Measurements from ENCODE around the gene SSBP3.

Gene SSBP3

DNA sequence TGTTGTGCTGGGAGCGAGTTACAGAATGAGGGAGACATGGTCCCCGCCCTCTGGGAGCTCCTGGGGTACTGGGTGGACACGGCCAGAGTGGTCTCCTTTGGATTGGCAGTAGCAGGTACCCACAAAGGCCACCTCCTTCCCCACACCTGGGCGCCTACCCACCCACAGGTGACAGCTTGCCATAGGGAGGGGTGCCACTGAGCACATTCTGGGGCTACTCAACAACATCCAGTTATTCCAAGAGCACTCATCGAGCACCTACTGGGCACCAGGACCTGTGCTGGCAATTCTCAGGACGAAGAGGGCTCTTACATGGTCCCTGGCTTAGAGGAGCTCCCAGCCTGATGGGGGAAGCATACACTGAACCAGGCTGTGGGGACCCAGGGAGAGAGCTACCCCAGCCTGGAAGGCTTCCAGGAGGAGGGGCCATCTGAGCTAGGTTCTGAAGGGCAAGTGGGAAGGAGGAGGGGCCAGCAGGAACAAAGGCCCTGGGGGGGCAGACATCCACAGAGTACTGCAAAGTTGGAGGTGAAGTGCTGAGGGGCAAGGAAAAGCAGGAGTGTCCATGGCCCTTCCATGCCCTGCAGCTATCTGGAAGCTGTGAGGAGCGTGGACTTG, 184.2 kb downstream of the SSBP3 start:
- peak overlapping the region in 1 of 2 donors; percentile 63 for H3K27ac ChIP-seq
- H3K27me3 ChIP-seq = no peaks in the 10 kb centered on the region
- intact Hi-C loops (cut with DNase I; ENCODE audit: low total_unique reads) = loop anchor here (10.0 kb wide), 1 partner anchor 263 kb away; no protein-coding TSS in a partner anchor
- DNase-seq = no peak
- H3K36me3 ChIP-seq = peaks cover 18 to 71% (median 19%) of the 10 kb centered on the region in 3 donors
- H3K9me3 ChIP-seq = no peaks in the 10 kb centered on the region
- no peak overlapping the region for H3K4me3 ChIP-seq
- peaks cover 0 to 32% (median 18%) of the 10 kb centered on the region in 4 donors for H3K4me1 ChIP-seq
- TF ChIP-seq, protein P1, sequence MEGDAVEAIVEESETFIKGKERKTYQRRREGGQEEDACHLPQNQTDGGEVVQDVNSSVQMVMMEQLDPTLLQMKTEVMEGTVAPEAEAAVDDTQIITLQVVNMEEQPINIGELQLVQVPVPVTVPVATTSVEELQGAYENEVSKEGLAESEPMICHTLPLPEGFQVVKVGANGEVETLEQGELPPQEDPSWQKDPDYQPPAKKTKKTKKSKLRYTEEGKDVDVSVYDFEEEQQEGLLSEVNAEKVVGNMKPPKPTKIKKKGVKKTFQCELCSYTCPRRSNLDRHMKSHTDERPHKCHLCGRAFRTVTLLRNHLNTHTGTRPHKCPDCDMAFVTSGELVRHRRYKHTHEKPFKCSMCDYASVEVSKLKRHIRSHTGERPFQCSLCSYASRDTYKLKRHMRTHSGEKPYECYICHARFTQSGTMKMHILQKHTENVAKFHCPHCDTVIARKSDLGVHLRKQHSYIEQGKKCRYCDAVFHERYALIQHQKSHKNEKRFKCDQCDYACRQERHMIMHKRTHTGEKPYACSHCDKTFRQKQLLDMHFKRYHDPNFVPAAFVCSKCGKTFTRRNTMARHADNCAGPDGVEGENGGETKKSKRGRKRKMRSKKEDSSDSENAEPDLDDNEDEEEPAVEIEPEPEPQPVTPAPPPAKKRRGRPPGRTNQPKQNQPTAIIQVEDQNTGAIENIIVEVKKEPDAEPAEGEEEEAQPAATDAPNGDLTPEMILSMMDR (IDR thresholded peaks at IDR 0.05) = no peak

DNA sequence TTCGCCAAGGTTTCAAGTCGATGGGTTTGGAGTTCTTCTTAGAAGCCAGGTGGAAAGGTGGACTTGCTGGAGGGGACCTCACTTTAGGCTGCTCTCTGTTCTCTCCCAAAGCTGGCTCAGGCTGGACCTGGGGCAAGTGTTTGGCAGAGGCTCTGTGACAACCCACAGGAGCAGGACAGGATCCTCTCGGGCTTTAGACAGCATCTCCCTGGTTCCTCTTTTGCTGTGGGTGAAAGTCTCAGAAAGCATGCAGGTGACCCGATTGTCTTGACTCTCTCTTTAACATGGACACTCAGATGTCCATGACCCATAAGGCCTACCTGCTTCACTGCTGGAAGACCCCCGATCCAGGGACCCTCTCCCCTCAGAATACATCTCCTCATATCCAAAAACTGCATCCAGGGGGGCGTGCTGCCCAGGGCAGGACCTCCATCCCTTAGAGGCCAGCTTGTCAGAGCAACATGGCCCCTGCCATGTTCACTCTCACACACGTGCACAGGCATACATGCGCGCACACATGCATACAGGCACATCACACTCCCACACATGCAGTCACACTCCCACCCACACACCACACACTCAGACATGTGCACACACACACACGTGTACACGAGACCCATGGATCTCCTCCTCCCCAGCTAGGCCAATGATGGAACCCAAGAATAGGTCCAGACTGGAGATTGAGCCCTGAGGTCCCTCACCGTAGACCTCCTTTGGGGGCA, 184.9 kb downstream of the SSBP3 start:
- Histone ChIP-seq H3K9me3 (no peaks in the 10 kb centered on the region), H3K4me1 (peaks cover 0 to 30% (median 18%) of the 10 kb centered on the region in 4 donors), H3K27me3 (no peaks in the 10 kb centered on the region), H3K27ac (peak overlapping the region; percentile 25 to 63), H3K36me3 (peaks cover 25 to 78% (median 26%) of the 10 kb centered on the region in 3 donors), H3K4me3 (no peak overlapping the region)
- DNase-seq = no peak
- TF ChIP-seq, protein P1 (IDR thresholded peaks at IDR 0.05) = no peak
- intact Hi-C loops (cut with DNase I; ENCODE audit: low total_unique reads) = loop anchor here (10.0 kb wide), 1 partner anchor 264 kb away; no protein-coding TSS in a partner anchor

DNA sequence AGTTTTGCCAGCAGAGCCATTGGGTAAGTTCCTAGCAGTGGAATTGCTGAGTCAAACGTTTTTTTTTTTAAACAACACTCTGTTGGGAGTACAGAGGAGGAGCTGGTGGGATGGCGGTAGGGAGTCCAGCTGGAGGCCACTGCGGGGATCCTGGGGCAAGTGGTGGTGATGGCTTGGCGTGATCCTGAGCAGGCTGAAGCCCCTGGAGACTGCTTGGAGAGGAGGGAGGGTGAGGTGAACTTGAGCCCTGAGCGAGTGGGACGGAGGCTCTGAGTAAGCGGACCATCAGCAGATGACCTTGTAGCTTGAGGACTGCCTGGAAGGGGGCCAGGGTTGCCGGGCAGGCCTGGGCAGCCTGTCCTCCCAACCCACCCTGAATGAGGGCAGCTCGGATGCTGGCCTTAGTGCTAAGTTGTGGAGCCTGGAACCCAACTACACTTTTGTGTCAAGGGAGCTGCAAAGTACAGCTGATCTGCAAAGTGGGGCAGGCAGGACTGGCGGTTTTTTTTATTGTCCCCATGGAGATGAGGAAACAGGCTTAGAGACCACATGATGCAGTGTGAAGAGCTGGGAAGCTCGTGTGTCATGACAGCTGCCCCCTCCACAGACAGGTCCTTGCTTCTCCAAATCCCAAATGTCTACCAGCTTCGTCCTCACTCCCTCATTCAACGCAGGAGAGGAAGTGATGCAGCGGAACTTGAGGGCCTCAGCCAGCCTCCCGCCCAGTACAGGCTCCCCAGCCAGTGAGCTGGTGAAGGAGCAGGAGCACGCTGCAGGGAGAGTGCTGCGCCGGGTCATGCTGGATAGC, 186.0 kb downstream of the SSBP3 start:
- no peak overlapping the region for H3K4me3 ChIP-seq
- peak in 1 of 2 donors; percentile 83 for DNase-seq
- H3K27me3 ChIP-seq = no peaks in the 10 kb centered on the region
- H3K9me3 ChIP-seq = no peaks in the 10 kb centered on the region
- peaks cover 36 to 78% (median 37%) of the 10 kb centered on the region in 3 donors for H3K36me3 ChIP-seq
- intact Hi-C loops (cut with DNase I; ENCODE audit: low total_unique reads) = loop anchor here (10.0 kb wide), 1 partner anchor 265 kb away; no protein-coding TSS in a partner anchor
- TF ChIP-seq, protein P1 (IDR thresholded peaks at IDR 0.05) = no peak
- peaks cover 0 to 30% (median 18%) of the 10 kb centered on the region in 4 donors for H3K4me1 ChIP-seq
- H3K27ac ChIP-seq = peak overlapping the region; percentile 25 to 63

DNA sequence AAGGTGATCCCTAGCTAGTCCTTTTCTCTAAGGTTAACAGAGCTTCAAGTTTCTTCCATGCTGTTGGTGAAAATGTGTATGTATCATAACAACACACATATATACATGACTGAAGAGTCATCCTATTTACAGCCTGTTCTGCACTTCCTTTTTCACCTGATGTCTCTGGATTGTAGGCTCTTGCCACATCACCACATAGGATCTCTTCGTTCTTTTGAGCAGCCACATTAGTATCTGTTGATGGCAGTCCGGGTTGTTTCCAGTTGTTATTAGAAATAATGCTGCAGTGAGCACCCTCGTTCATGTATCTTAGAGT, 186.5 kb downstream of the SSBP3 start:
- H3K4me3 ChIP-seq = no peak overlapping the region
- intact Hi-C loops (cut with DNase I; ENCODE audit: low total_unique reads) = loop anchor here (10.0 kb wide), 1 partner anchor 265 kb away; no protein-coding TSS in a partner anchor
- peaks cover 41 to 79% (median 42%) of the 10 kb centered on the region in 3 donors for H3K36me3 ChIP-seq

More for the DNA sequence above, 186.5 kb downstream of the SSBP3 start:
- Histone ChIP-seq H3K27me3 (no peaks in the 10 kb centered on the region), H3K27ac (peak overlapping the region; percentile 25 to 63), H3K4me1 (peaks cover 0 to 30% (median 18%) of the 10 kb centered on the region in 4 donors), H3K9me3 (no peaks in the 10 kb centered on the region)
- no peak for DNase-seq
- TF ChIP-seq, protein P1 (IDR thresholded peaks at IDR 0.05) = no peak

All from tibial artery (tissue), 4 donors.